OCI-LY3 (cell line): ENCODE measurements around the gene HPS6.

Experiments
- CTCF ChIP-seq: fragments of 200-600, 300-600 bp; sonication (generic); IDR thresholded peaks from 2 replicates; pipeline ENCODE4 v1.5.1; 2014; ENCODE audit warnings: antibody characterized with exemption, low read length, low read depth
- EZH2phosphoT487 ChIP-seq: fragments of 200-600 bp; shearing (Covaris generic); IDR thresholded peaks from 2 replicates; pipeline ENCODE4 v1.6.1; 2018; ENCODE audit warnings: antibody characterized with exemption, mixed run types, low read depth

- TF ChIP-seq CTCF = no peak
- TF ChIP-seq EZH2phosphoT487 = no peak
These were observed 37.9 kb upstream of the HPS6 start for GRCh38 chr10:102027261-102027660.
